Measurements from ENCODE around the gene ROPN1L. TPM values are rescaled to one million over a fixed set of nuclear protein-coding genes. Genes with fewer than 3 reads are reported as not detected.

Gene ROPN1L
- total and polyA plus RNA-seq, 2 donors (not counting 1 experiment from before 2014, with no cell fraction given), result 0.91 TPM; not detected in 1

DNA sequence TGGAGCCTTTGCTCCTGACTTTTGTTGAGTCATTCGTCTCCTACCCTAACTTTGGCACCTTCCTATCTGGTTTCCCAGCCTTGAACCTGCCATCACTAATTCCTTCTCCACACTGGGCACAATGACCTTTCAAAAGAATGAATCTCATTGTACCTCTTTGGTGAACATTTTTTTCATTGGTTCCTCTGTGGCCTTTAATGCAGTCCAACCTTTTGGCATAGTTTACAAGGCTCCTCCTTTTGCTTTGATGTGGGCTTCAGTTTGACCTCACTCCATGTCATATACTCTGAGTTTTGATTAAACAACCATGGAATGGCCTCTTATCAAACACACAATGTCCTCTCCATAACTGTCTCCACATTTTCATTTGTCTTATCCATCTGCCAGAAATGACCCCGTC lies 14.5 kb upstream of the ROPN1L start:
- CTCF ChIA-PET, result interaction anchor here (0.6 kb wide), 1 partner anchor 115 kb away, joined by 3 read pairs; no protein-coding TSS in a partner anchor

DNA sequence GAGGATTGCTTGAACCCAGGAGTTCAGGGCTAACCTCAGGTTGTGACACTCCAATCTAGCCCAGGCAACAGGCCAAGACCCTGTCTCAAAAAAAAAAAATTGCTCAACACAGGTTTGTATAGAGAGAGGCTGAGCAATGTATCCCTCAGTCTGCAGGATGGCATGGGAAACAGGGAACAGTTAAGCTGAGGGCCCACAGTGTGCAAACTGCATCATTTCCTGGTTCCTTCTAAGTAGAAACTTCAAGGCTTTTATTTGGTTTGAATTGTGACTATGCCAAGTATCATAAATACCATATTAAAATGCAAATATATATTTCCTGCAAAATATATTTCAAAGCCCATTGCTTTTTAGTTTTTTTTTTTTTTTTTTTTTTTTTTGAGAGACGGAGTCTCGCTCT lies 13.7 kb upstream of the ROPN1L start:
- H3K27ac Mint-ChIP-seq, result no peak overlapping the region
- CTCF ChIA-PET, result interaction anchor here (0.6 to 1.5 kb wide), 2 partner anchors 115 to 144 kb away, joined by 3 to 7 read pairs; no protein-coding TSS in a partner anchor
- no peak overlapping the region for H2AFZ ChIP-seq (ENCODE audit: insufficient read depth, low read depth, low read length, poor library complexity, severe bottlenecking)
- H3K9ac ChIP-seq (ENCODE audit: low read length), result no peak overlapping the region
- H3K79me2 ChIP-seq (ENCODE audit: control insufficient read depth, insufficient read depth, low read length), result no peaks in the 10 kb centered on the region
- H3K27me3 Mint-ChIP-seq, result no peaks in the 10 kb centered on the region
- WGBS (ENCODE audit: insufficient coverage), result no CpG with 5 or more reads among the region's 2 CpGs
- no peaks in the 10 kb centered on the region for H3K4me1 ChIP-seq (ENCODE audit: control insufficient read depth in 2 of 2, insufficient read depth in 2 of 2, low read length in 2 of 2)
- ATAC-seq (ENCODE audit: low read depth) (no peak), DNase-seq (no peak)
- TF ChIP-seq EZH2 (IDR thresholded peaks at IDR 0.05; ENCODE audit: borderline replicate concordance, insufficient read depth, low read depth, low read length, poor library complexity, severe bottlenecking), result no peak
- TF ChIP-seq, protein P1, sequence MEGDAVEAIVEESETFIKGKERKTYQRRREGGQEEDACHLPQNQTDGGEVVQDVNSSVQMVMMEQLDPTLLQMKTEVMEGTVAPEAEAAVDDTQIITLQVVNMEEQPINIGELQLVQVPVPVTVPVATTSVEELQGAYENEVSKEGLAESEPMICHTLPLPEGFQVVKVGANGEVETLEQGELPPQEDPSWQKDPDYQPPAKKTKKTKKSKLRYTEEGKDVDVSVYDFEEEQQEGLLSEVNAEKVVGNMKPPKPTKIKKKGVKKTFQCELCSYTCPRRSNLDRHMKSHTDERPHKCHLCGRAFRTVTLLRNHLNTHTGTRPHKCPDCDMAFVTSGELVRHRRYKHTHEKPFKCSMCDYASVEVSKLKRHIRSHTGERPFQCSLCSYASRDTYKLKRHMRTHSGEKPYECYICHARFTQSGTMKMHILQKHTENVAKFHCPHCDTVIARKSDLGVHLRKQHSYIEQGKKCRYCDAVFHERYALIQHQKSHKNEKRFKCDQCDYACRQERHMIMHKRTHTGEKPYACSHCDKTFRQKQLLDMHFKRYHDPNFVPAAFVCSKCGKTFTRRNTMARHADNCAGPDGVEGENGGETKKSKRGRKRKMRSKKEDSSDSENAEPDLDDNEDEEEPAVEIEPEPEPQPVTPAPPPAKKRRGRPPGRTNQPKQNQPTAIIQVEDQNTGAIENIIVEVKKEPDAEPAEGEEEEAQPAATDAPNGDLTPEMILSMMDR (IDR thresholded peaks at IDR 0.05), result no peak
- H4K20me1 ChIP-seq (ENCODE audit: control insufficient read depth, insufficient read depth, low read length, poor library complexity, severe bottlenecking), result peaks cover 9% of the 10 kb centered on the region
- H3K4me1 Mint-ChIP-seq, result peaks cover 1% of the 10 kb centered on the region
- POLR2A ChIA-PET, result no interaction called here
- H3K27ac ChIP-seq (ENCODE audit: low read length in 2 of 2), result no peak overlapping the region
- no peaks in the 10 kb centered on the region for H3K9me3 ChIP-seq (ENCODE audit: control extremely low read depth in 1 of 3, control insufficient read depth in 2 of 3, insufficient read depth in 1 of 3, low read length in 2 of 3)
- H3K36me3 ChIP-seq (replicated peaks in 1 of 2; ENCODE audit: control extremely low read depth in 1 of 2, control insufficient read depth in 1 of 2, extremely low read depth in 1 of 2, insufficient read depth in 2 of 2, low read length in 1 of 2), result peaks cover 12 to 75% of the 10 kb centered on the region in 2 experiments
- no peak overlapping the region for H3K4me3 ChIP-seq (ENCODE audit: control extremely low read depth in 1 of 5, extremely low read depth in 1 of 5, insufficient read depth in 1 of 5, low read depth in 2 of 5, low read length in 4 of 5)
- no peak overlapping the region for H3K4me2 ChIP-seq (replicated peaks; ENCODE audit: low read depth, low read length, poor library complexity, severe bottlenecking)
- intact Hi-C loops (cut with micrococcal nuclease), result no loop called here
- H3K9me3 Mint-ChIP-seq (ENCODE audit: insufficient read depth), result no peaks in the 10 kb centered on the region
- H3K4me3 Mint-ChIP-seq, result no peak overlapping the region
- H3K27me3 ChIP-seq (replicated peaks in 1 of 4; ENCODE audit: control extremely low read depth in 1 of 4, control insufficient read depth in 3 of 4, insufficient read depth in 4 of 4, low read length in 3 of 4), result no peaks in the 10 kb centered on the region

More for the DNA sequence above, 14.5 kb upstream of the ROPN1L start:
- Histone ChIP-seq H3K27ac (ENCODE audit: low read length in 2 of 2) (no peak overlapping the region), H3K36me3 (replicated peaks in 1 of 2; ENCODE audit: control extremely low read depth in 1 of 2, control insufficient read depth in 1 of 2, extremely low read depth in 1 of 2, insufficient read depth in 2 of 2, low read length in 1 of 2) (peaks cover 10 to 69% of the 10 kb centered on the region in 2 experiments), H3K4me1 (ENCODE audit: control insufficient read depth in 2 of 2, insufficient read depth in 2 of 2, low read length in 2 of 2) (no peaks in the 10 kb centered on the region), H3K79me2 (ENCODE audit: control insufficient read depth, insufficient read depth, low read length) (no peaks in the 10 kb centered on the region), H3K27me3 (replicated peaks in 1 of 4; ENCODE audit: control extremely low read depth in 1 of 4, control insufficient read depth in 3 of 4, insufficient read depth in 4 of 4, low read length in 3 of 4) (no peaks in the 10 kb centered on the region), H3K4me3 (ENCODE audit: control extremely low read depth in 1 of 5, extremely low read depth in 1 of 5, insufficient read depth in 1 of 5, low read depth in 2 of 5, low read length in 4 of 5) (no peak overlapping the region), H2AFZ (ENCODE audit: insufficient read depth, low read depth, low read length, poor library complexity, severe bottlenecking) (no peak overlapping the region), H3K9me3 (ENCODE audit: control extremely low read depth in 1 of 3, control insufficient read depth in 2 of 3, insufficient read depth in 1 of 3, low read length in 2 of 3) (no peaks in the 10 kb centered on the region), H4K20me1 (ENCODE audit: control insufficient read depth, insufficient read depth, low read length, poor library complexity, severe bottlenecking) (peaks cover 9% of the 10 kb centered on the region), H3K9ac (ENCODE audit: low read length) (no peak overlapping the region), H3K4me2 (replicated peaks; ENCODE audit: low read depth, low read length, poor library complexity, severe bottlenecking) (no peak overlapping the region)
- intact Hi-C loops (cut with micrococcal nuclease), result no loop called here
- TF ChIP-seq EZH2 (IDR thresholded peaks at IDR 0.05; ENCODE audit: borderline replicate concordance, insufficient read depth, low read depth, low read length, poor library complexity, severe bottlenecking), result no peak
- TF ChIP-seq, protein P1 (IDR thresholded peaks at IDR 0.05), result no peak
- POLR2A ChIA-PET, result no interaction called here
- Mint-ChIP-seq H3K27me3 (no peaks in the 10 kb centered on the region), H3K9me3 (ENCODE audit: insufficient read depth) (no peaks in the 10 kb centered on the region), H3K4me1 (peaks cover 9% of the 10 kb centered on the region), H3K27ac (no peak overlapping the region), H3K4me3 (no peak overlapping the region)
- no peak for ATAC-seq (ENCODE audit: low read depth)
- WGBS (ENCODE audit: insufficient coverage), result 100% methylated on average over 1 of the region's 2 CpGs
- no peak for DNase-seq
